Stimulated activated CD8-positive, alpha-beta memory T cell treated with anti-CD3 and anti-CD28 coated beads, Interleukin-15, amount 100 ng/mL, for 48 hours (primary cell): ENCODE measurements around the gene KCNJ5.

Source experiments
- DNase-seq, 2 donors: peaks; one replicate each; pipeline ENCODE4 v3.0.0-alpha.2; 2020; ENCODE audit warnings: low read depth in 2 of 2

The KCNJ5 gene

DNA sequence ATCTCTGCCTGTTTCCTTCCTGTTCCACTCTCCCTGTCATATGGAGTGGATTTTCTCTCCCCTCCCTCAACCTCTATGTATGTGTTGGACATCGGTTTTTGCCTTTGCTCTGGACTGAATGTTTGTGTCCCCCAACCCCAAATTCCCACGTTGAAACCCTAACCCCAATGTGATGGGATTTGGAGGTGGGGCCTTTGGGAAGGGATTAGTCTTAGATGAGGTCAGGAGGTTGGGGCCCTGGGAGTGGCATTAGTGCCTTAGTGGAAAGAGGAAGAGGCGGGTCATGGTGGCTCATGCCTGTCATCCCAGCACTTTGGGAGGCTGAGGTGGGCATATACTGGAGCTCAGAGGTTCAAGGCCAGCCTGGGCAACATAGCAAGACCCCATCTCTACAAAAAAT lies 39.9 kb downstream of the KCNJ5 start:
- DNase-seq = no peak

GRCh38 chr11:128931668-128932067 lies 40.5 kb downstream of the KCNJ5 start:
- DNase-seq = no peak

- no peak for DNase-seq
Measured at GRCh38 chr11:128933481-128934178, 42.5 kb downstream of the KCNJ5 start.

DNA sequence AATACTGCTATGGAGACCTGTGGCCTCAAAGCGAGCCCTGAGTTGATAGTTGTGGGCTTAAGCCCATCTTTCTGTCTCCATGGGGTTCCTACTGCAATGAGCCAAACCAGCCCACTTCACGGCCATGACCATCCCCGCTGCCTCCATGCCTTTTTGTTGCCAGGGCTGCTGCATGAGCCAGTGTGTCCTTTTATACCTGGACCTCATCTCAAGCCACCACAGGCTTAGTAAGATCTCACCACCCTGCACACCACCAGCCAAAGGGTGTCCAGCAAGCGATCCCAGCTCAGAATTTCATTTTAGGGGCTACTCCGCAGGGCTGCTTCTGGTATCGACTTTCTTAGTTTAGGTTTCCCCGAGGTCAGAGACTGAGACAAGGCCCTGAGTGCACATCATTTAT lies 43.2 kb downstream of the KCNJ5 start:
- DNase-seq = no peak

- DNase-seq = no peak
Measured at GRCh38 chr11:128934926-128935325, 43.8 kb downstream of the KCNJ5 start.

GRCh38 chr11:128936606-128937251 lies 45.6 kb downstream of the KCNJ5 start:
- DNase-seq = no peak

DNA sequence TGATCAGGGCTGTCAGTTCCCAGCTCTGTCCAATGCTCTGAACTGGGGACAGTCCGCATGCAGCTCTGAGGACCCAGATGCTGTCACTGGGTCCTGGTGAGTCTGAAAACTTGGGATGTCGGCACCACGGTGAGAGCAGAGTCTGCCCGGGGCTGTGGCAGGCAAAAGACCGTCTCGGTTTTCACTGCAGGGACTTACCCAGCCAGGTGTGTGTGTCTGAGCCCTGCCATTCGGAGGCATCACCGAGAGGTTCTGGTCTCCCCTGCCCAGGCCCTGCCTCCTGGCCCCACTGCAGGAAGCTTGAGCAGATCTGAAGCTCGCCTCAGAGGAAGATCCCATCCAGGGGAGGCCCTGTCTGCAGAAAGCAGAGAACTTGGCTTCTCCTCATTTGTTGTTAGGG lies 46.3 kb downstream of the KCNJ5 start:
- DNase-seq = no peak

DNA sequence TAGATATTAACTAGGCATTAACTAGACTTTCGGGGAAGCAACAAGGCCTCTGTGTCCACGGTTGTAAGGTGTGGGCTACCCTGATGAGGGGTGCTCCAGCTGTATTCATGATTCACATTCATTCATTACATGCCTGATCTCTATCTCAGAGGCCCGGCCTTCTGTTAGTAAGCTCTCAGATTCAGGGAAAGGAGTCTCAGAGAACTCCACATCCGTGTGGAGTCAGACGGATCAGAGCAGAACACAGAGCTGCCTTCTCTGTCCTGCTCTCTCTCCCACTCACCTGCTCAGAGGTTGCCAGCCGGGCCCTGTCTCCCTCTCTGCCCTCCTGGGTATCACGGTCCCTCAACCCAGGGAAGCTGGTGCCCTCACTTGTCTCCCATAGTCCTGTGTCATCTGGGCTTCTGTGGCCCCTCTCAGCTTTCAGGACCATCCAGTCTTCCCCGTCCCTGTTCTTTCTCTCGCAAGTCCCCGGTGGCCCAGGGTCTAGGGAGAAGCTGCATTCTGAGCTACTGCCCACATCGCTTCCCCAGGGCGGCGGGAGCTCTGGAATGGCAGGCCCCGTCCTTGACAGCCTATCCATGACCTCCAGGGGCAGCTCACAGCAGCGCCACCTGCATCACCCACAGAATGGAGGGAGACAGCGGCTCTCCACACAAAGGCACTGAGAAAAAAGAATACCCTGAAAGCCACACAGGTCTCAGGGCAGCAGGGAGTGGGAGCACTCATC lies 47.2 kb downstream of the KCNJ5 start:
- no peak for DNase-seq

GRCh38 chr11:128939591-128939990 lies 48.4 kb downstream of the KCNJ5 start:
- DNase-seq = no peak

GRCh38 chr11:128940156-128940555 lies 49.0 kb downstream of the KCNJ5 start:
- DNase-seq = no peak

DNA sequence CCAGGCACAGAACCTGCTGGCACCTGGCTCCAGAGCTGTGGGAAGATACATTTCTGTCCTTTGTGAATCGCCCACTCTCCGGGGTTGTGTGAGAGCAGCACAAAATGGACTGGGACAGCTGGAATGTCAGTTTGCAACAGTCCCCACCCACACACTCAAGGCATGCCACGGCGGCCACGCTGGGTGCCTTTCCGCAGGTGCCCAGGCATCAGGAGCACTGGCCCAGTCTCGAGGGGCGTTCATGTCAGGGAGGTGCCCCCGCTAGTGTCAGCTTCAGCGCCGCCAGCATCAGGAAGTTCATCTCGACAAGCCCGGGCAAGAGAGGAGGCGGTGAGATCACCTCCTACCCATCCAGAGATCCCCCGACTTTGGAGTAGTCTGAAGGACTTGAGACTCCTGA lies 49.4 kb downstream of the KCNJ5 start:
- no peak for DNase-seq

DNA sequence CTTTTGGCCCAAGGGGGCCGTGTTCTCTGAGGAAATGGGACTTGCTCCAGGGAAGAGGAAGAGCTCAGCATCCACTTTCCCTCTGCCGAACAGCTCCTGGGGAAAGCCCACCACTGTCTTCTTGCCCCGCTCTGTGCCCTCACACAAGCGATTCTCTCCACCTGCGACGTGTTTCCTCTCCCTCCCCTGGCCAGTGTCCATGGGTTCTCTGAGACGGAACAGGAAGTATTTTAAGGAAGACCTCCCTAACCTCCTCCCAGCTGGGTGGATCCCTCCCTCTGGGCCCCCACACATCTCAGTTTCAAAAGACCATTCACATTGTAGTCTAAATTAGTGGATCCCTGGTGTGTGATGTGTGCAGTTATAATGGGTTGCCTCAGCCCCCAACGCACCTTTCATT lies 50.0 kb downstream of the KCNJ5 start:
- no peak for DNase-seq

- no peak for DNase-seq
Measured at GRCh38 chr11:128941573-128942271, 50.6 kb downstream of the KCNJ5 start.

DNA sequence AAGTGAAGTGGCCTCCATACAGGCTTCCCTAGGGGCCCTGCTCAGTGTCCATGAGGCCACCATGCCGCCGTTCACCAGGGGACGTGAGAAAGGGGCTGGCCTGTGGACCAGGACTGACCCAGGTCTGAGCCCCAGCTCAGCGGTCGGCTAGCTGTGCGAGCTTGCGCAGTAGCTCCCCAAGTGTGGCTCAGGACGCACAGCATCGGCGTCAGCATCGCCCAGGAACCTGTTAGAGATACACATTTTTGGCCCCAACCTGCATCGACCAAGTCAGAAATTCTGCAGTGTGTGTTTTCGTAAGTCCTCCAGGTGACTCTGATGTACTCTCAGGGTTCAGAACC lies 51.1 kb downstream of the KCNJ5 start:
- no peak for DNase-seq

DNA sequence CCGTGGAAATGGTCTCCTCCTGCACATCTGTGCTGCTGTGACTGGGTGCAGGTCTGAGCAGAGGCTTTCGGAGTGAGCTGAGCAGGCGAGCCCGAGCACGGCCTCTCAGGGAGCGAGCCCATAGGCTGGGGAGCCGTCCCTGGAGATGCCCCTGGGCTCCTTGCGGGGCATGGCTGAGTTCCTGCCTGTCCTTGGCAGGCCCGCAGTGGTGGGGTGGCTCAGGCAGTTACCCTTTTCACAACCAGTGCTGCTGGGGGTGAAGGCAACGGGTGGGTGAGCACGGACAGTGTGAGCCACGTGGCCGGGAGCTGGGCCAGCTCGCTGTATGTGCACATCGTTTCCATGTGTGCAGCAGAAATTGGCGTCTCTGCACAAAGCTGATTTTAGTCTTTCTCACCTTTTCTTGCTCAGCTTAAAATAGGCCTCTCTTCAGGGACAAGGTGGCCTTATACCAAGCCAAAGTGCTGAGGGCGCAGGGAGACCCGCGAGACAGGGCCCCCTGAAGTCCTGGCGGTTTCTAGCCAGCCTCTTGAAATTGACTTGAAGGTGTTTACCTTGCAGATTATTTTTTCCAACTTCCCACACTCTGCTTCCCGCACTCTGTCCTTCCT lies 51.8 kb downstream of the KCNJ5 start, which contains the start of gene TP53AIP1:
TSS of gene TP53AIP1 (minus strand) at position 55 of the 611 bp plus-strand sequence. CDS start 5,053 bp downstream, outside the sequence.
- no peak for DNase-seq

GRCh38 chr11:128943428-128943976 lies 52.3 kb downstream of the KCNJ5 start:
- no peak for DNase-seq

GRCh38 chr11:128946648-128947047 lies 55.5 kb downstream of the KCNJ5 start:
- no peak for DNase-seq

GRCh38 chr11:128947773-128948172 lies 56.6 kb downstream of the KCNJ5 start:
- no peak for DNase-seq

DNA sequence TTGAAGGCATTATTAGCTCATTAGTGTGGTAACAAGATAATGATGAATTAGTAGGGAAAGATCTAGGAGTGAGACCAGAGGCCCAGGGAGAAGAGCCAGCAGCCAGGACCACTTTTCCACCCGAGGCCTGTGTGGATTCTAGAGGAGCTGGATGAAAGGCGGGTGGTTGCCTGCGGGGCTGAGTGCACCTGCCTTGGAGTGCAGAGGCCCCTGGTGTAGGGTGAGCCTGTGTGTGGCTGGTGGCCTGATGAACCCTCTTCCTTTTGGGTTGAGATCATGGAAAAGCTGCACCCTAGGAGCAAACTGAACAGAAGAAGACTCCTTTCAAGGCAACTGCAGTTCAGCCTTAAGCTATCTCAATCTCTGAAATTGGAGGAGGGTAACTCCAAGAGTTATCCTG lies 57.4 kb downstream of the KCNJ5 start:
- DNase-seq = no peak

- DNase-seq = no peak
Measured at GRCh38 chr11:128949791-128950454, 58.8 kb downstream of the KCNJ5 start.

GRCh38 chr11:128953151-128953550 lies 62.0 kb downstream of the KCNJ5 start:
- DNase-seq = no peak
